HepG2 (cell line): ENCODE measurements around the gene TCFL5. TPM values are rescaled to one million over a fixed set of nuclear protein-coding genes. Genes with fewer than 3 reads are reported as not detected.

Experiments
- AGO1 ChIP-seq: fragments of 200-400 bp; formaldehyde crosslinking; IDR thresholded peaks from 2 replicates; pipeline ENCODE4 v1.6.1; 2017; ENCODE audit warnings: mild to moderate bottlenecking, low read depth, low read length, moderate library complexity; ENCODE audit not compliant: poor library complexity, severe bottlenecking
- ASH2L ChIP-seq: fragments of 300-600, 200-600 bp; sonication (generic); IDR thresholded peaks from 2 replicates; pipeline ENCODE4 v1.7.0; 2017; ENCODE audit warnings: low read depth, mild to moderate bottlenecking, moderate library complexity, mixed read lengths, low read length; ENCODE audit not compliant: insufficient read length
- BATF2 ChIP-seq: sonication (generic); formaldehyde crosslinking; IDR thresholded peaks from 2 replicates; pipeline ENCODE4 v1.8.0; 2022; ENCODE audit warnings: mild to moderate bottlenecking, missing genetic modification reagents, moderate library complexity
- BRF2 ChIP-seq: sonication (generic); formaldehyde crosslinking; IDR thresholded peaks from 2 replicates; pipeline ENCODE4 v1.8.1; 2022; ENCODE audit warnings: mild to moderate bottlenecking, missing genetic modification reagents
- DNMT3B ChIP-seq: conservative IDR thresholded peaks from 2 replicates; pipeline ENCODE4 v1.6.1; 2016; ENCODE audit warnings: missing biosample characterization, control low read depth
- ETS1 ChIP-seq: sonication (generic); formaldehyde crosslinking; IDR thresholded peaks from 2 replicates; pipeline ENCODE4 v1.4.0; 2020; ENCODE audit warnings: missing genetic modification reagents
- HMGA1 ChIP-seq: sonication (generic); formaldehyde crosslinking; conservative IDR thresholded peaks from 2 replicates; pipeline ENCODE4 v1.4.0; 2020; ENCODE audit warnings: missing genetic modification reagents
- JUND ChIP-seq: sonication (generic); formaldehyde crosslinking; IDR thresholded peaks from 2 replicates; pipeline ENCODE4 v1.8.0; 2022; ENCODE audit warnings: mild to moderate bottlenecking, missing genetic modification reagents
- MAFG ChIP-seq: sonication (generic); formaldehyde crosslinking; IDR thresholded peaks from 2 replicates; pipeline ENCODE4 v1.5.1; 2020; ENCODE audit warnings: mild to moderate bottlenecking, missing genetic modification reagents
- MAZ ChIP-seq, 2 experiments: sonication (generic) in 1 of 2; formaldehyde crosslinking in 1 of 2; IDR thresholded peaks; 2 replicates each; pipeline versions ENCODE4 v1.5.0 to v1.6.1; 2012 to 2020; ENCODE audit warnings: low read depth in 2 of 2, mild to moderate bottlenecking in 2 of 2, borderline replicate concordance in 1 of 2, improper control_type of control experiment in 1 of 2, low read length in 1 of 2, missing genetic modification reagents in 1 of 2, moderate library complexity in 1 of 2
- MEIS1 ChIP-seq: sonication (generic); formaldehyde crosslinking; IDR thresholded peaks from 2 replicates; pipeline ENCODE4 v1.9.0; 2021; ENCODE audit warnings: mild to moderate bottlenecking, missing genetic modification reagents, moderate library complexity, borderline replicate concordance
- NR1H2 ChIP-seq: sonication (generic); formaldehyde crosslinking; IDR thresholded peaks from 2 replicates; pipeline ENCODE4 v1.8.1; 2022; ENCODE audit warnings: low read depth, missing genetic modification reagents, borderline replicate concordance
- PPARG ChIP-seq: conservative IDR thresholded peaks from 2 replicates; pipeline ENCODE4 v1.6.1; 2016; ENCODE audit warnings: missing biosample characterization, missing genetic modification reagents
- RFXANK ChIP-seq: IDR thresholded peaks from 2 replicates; pipeline ENCODE4 v1.6.1; 2016
- SMARCE1 ChIP-seq: fragments of 450-650 bp; IDR thresholded peaks from 2 replicates; pipeline ENCODE4 v1.6.1; 2017; ENCODE audit warnings: borderline replicate concordance
- SMYD3 ChIP-seq: sonication (generic); formaldehyde crosslinking; IDR thresholded peaks from 2 replicates; pipeline ENCODE4 v1.8.1; 2023; ENCODE audit warnings: mild to moderate bottlenecking, missing genetic modification reagents
- SP4 ChIP-seq: sonication (generic); formaldehyde crosslinking; IDR thresholded peaks from 2 replicates; pipeline ENCODE4 v1.8.1; 2023; ENCODE audit warnings: mild to moderate bottlenecking, missing genetic modification reagents
- TAF15 ChIP-seq: fragments of 200-400 bp; formaldehyde crosslinking; IDR thresholded peaks from one replicate; pipeline ENCODE4 v1.6.1; 2018; ENCODE audit warnings: mild to moderate bottlenecking, low read depth, low read length; ENCODE audit not compliant: poor library complexity, severe bottlenecking
- TARDBP ChIP-seq: sonication (generic); formaldehyde crosslinking; IDR thresholded peaks from 2 replicates; pipeline ENCODE4 v1.8.0; 2022; ENCODE audit warnings: mild to moderate bottlenecking, missing genetic modification reagents
- THYN1 ChIP-seq: sonication (generic); formaldehyde crosslinking; IDR thresholded peaks from 2 replicates; pipeline ENCODE4 v1.8.1; 2023; ENCODE audit warnings: low read depth, mild to moderate bottlenecking, moderate library complexity, missing genetic modification reagents, borderline replicate concordance
- ZBTB42 ChIP-seq: sonication (generic); formaldehyde crosslinking; IDR thresholded peaks from 2 replicates; pipeline ENCODE4 v1.5.0; 2020; ENCODE audit warnings: mild to moderate bottlenecking, missing genetic modification reagents
- ZFP36 ChIP-seq: fragments of 150-350 bp; IDR thresholded peaks from 2 replicates; pipeline ENCODE4 v1.6.1; 2018; ENCODE audit warnings: borderline replicate concordance, low read length, low read depth; ENCODE audit not compliant: partially characterized antibody
- ZFX ChIP-seq: sonication (generic); formaldehyde crosslinking; IDR thresholded peaks from 2 replicates; pipeline ENCODE4 v1.4.0; 2020; ENCODE audit warnings: mild to moderate bottlenecking, low read depth, missing genetic modification reagents, moderate library complexity
- ZFYVE20 ChIP-seq: sonication (generic); formaldehyde crosslinking; IDR thresholded peaks from 2 replicates; pipeline ENCODE4 v1.8.0; 2023; ENCODE audit warnings: low read depth, mild to moderate bottlenecking, moderate library complexity, missing genetic modification reagents, borderline replicate concordance
- ZMYM2 ChIP-seq: sonication (generic); formaldehyde crosslinking; IDR thresholded peaks from 2 replicates; pipeline ENCODE4 v1.8.0; 2022; ENCODE audit warnings: mild to moderate bottlenecking, missing genetic modification reagents
- ZNF343 ChIP-seq: sonication (generic); formaldehyde crosslinking; IDR thresholded peaks from 2 replicates; pipeline ENCODE4 v1.4.0; 2020; ENCODE audit warnings: mild to moderate bottlenecking, missing genetic modification reagents
- ZNF792 ChIP-seq: IDR thresholded peaks from 2 replicates; pipeline ENCODE4 v1.6.1; 2016
- polyA plus RNA-seq, 8 experiments: library from polyadenylated mRNA; depleted of rRNA in 3 of 8; stranded (reverse) in 7 of 8; unstranded in 1 of 8; fragments of >200 nt; fragmentation: Illumina TruSeq in 4 of 8; extraction: Trizol in 4 of 8; gene quantifications; 2 replicates each; pipeline versions ENCODE4 v1.2.1 to v1.2.3, GENCODE V29; 2011 to 2016; ENCODE audit warnings: low read depth in 4 of 8, missing spikeins in 1 of 8, mixed read lengths in 1 of 8; ENCODE audit not compliant: insufficient read depth in 1 of 8
- total RNA-seq, 5 experiments: library from RNA; depleted of rRNA; stranded (reverse); fragments of >200 nt; fragmentation: Illumina TruSeq; extraction: Trizol; gene quantifications; 2 replicates each; pipeline ENCODE4 v1.2.3, GENCODE V29; 2016; ENCODE audit warnings: low read depth in 1 of 5

Gene TCFL5
- total and polyA plus RNA-seq, 2 of the 13 experiments (the other 11 are each of a cell fraction or from before 2014, with no cell fraction given) = 14.8 to 20.0 TPM

- TF ChIP-seq ZMYM2 (CRISPR knock-in tag) (peak; percentile 75; the same call in 1 of the 2 replicates), TAF15 (peak; percentile 91), TARDBP (CRISPR knock-in tag) (peak; percentile 50; the same call in 1 of the 2 replicates), ZNF792 (CRISPR knock-in tag) (peak; percentile 52; the same call in 1 of the 2 replicates), THYN1 (CRISPR knock-in tag) (no peak), NR1H2 (CRISPR knock-in tag) (no peak), MEIS1 (CRISPR knock-in tag) (no peak), ZFP36 (peak; percentile 45), BATF2 (CRISPR knock-in tag) (peak; percentile 85), MAFG (no peak), PPARG (CRISPR knock-in tag) (peak; percentile 7; the same call in 1 of the 2 replicates), DNMT3B (peak; percentile 87; the same call in 1 of the 2 replicates), JUND (no peak; the same call in 1 of the 2 replicates), ZNF343 (CRISPR knock-in tag) (peak; percentile 66; the same call in 1 of the 2 replicates), AGO1 (peak; percentile 96), SMARCE1 (no peak), HMGA1 (CRISPR knock-in tag) (no peak), SMYD3 (CRISPR knock-in tag) (peak; percentile 92), ZFX (CRISPR knock-in tag) (peak; percentile 76), ETS1 (CRISPR knock-in tag) (peak; percentile 94), RFXANK (no peak), SP4 (CRISPR knock-in tag) (peak; percentile 80), MAZ (IDR thresholded peaks at IDR 0.05; ENCODE audit: borderline replicate concordance, low read depth, low read length) (peak; percentile 95), MAZ (CRISPR knock-in tag; IDR thresholded peaks at IDR 0.05; ENCODE audit: low read depth) (peak; percentile 95), ASH2L (peak; percentile 68), ZBTB42 (CRISPR knock-in tag) (no peak), BRF2 (CRISPR knock-in tag) (no peak), ZFYVE20 (peak; percentile 73; the same call in 1 of the 2 replicates)
Measured at GRCh38 chr20:62900052-62900691, 38.5 kb upstream of the TCFL5 start (continued).
